GM21360 (cell line): Measurements from ENCODE around the gene FCHO1.

ENCODE experiments used
- ATAC-seq: cut with Tn5 transposase; IDR thresholded peaks from one replicate; pipeline ENCODE4 v1.9.1; 2021; ENCODE audit warnings: mild to moderate bottlenecking, moderate library complexity; ENCODE audit not compliant: unreplicated experiment

Gene FCHO1

DNA sequence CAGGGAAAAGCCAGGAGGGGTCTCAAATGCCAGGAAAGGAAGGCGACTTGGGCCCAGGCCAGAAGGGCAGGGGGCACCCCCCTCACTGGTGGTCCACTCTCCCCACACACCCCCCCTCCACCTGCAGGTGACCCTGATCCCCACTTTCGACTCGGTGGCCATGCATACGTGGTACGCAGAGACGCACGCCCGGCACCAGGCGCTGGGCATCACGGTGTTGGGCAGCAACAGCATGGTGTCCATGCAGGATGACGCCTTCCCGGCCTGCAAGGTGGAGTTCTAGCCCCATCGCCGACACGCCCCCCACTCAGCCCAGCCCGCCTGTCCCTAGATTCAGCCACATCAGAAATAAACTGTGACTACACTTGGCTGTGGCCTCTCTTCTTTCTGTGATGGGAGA lies 17.1 kb upstream of the FCHO1 start:
- ATAC-seq = no peak

DNA sequence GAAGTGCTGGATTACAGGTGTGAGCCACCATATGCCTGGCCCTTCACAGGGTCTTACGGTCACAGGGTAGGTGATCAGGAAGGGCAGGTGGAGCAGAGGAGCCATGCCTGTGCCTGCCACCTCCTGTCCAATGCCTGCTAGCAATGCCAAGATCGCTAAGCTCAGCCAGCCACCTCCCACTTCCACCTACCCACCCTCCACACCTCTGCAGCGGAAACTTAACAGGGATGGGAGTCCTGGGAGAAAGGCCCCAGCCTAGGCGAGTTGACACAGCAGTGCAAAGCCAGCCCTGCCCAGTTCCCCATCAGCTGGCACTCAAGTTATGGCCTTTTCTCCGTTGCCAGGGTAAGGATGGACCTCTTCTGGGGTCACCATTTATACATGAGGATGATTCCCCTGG lies 15.9 kb upstream of the FCHO1 start:
- ATAC-seq = no peak

DNA sequence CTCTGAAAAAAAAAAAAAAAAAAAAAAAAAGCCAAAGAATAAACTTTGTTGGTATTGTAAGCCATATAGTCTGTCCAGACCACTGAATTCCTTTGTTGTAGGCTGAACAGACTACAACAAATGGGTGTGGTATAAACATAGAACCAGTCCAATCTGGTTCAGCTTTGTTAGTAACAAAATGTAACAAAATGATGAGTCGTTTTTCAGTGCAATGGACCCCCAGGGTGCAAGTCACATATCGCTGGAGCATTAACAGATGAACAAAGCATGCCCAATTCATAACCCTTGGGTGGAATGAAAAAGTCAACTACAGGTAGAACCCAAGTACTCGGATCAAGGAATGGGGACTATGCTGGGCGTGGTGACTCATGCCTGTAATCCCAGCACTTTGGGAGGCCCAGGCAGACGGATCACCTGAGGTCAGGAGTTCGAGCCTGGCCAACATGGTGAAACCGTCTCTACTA lies 13.6 kb upstream of the FCHO1 start:
- ATAC-seq = no peak

GRCh38 chr19:17739121-17739875 lies 12.0 kb upstream of the FCHO1 start:
- ATAC-seq = no peak

GRCh38 chr19:17741456-17741855 lies 9.8 kb upstream of the FCHO1 start:
- no peak for ATAC-seq

- ATAC-seq = no peak
Measured at GRCh38 chr19:17743874-17744580, 7.2 kb upstream of the FCHO1 start.

GRCh38 chr19:17747205-17748098 lies 3.8 kb upstream of the FCHO1 start:
- peak; percentile 68 for ATAC-seq

DNA sequence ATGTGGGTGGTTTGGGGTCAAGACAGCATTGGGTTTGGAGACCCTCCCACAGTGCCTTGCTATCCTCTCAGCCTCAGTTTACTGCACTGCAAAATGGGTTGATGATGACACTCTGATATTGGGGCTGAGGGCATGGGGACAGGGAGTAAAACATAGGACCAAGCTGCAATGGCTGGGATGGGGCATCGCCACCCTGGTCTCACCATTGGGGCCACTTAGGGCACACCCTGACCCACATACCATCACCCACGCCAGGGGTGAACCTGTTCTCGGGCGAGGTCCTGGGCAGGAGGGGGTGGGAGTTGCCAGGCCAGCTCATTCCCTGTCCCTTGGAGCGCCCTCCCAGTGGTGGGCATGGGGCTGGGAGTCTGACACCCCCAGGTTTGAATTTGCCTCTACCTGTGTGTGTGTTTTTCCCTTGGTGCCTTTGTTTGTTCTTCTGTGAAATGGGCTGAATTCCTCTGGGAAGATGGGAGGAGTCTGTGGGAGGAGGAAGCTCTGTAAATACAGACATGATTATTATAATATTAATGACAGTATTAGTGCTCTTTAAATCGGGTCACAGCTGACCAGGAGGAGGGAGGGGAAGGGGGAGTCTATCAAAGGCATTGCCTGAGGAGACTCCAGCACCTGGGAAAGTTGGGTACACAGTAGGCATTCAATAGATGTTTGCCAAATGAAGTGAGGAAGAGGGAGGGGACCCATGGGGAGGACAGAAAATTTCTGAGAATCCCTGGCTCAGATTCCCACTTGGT lies 2.2 kb upstream of the FCHO1 start:
- ATAC-seq = no peak

GRCh38 chr19:17749912-17750317 lies 1.4 kb upstream of the FCHO1 start:
- no peak for ATAC-seq

DNA sequence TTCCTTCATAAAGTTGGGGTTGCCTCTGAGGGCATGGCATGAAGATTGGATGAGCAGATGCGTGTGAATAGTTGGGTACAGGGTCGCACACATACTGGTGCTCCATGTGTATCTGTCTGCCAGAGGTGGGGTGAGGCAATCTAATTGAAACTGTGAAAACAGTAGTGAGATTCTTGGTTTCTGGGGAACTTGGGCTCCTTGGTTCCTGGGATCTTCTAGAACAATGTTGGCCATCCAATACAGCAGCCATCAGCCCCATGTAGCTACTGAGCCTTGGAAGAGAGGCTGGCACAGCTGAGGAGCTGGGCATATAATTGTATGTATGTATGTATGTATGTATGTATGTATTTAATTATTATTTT lies 616 bp downstream of the FCHO1 start:
- ATAC-seq = no peak

- ATAC-seq = no peak
Measured at GRCh38 chr19:17752865-17753639, 1.8 kb downstream of the FCHO1 start.

DNA sequence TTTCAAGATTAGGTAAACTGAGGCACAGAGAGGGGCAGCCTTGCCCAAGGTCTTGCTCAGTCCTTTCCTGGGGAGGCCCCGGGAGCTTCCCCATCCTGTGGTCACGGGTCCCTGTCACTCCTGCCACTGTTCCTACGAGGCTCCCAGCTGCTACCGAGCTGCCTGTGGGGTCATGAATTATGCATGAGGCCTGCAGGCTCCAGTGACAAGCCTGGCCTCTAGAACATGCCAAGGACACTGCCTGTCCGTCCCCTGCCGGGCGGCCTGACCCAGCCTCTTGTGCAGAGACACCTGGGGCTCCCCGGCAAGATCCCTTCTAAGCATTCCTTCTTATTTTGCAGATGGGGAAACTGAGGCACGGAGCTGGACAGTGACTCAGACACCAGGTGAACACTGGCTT lies 2.7 kb downstream of the FCHO1 start:
- ATAC-seq = no peak

DNA sequence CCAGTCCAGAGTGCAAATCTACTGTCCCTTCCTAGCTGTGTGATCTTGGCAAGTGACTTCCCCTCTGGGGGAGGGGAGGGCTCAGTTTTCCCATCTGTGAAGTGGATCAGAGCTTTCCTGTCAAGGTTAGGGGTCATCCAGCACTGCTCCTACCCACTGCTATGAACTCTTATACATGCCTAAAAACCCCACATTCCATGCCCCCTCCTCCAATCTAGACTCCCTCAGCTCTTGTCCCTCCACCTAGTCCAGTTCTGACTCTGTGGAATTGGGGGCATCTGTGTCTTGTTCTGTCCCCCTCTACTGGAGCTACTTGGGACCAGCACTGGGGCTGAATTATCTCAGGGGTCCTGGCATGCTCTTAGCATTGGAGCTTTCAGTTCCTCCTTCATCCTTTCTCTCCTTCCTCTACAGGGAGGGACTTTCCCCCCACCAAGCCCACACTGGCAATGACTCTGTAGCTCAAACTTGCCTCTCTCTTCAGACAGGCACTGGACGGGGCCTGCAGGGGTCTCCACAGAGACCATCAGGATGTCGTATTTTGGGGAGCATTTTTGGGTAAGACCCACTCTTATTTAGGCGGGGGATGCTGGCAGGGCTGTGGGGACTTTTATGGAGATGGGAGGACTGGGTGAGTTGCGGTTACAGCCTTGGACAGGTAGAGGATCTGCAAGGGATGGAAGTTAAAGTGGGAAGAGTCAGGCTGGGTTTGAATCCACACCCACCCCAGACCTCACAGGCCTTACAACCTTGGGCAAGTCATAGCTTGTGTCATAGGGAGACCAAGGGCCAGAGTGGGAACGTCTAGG lies 3.6 kb downstream of the FCHO1 start:
- ATAC-seq = no peak

DNA sequence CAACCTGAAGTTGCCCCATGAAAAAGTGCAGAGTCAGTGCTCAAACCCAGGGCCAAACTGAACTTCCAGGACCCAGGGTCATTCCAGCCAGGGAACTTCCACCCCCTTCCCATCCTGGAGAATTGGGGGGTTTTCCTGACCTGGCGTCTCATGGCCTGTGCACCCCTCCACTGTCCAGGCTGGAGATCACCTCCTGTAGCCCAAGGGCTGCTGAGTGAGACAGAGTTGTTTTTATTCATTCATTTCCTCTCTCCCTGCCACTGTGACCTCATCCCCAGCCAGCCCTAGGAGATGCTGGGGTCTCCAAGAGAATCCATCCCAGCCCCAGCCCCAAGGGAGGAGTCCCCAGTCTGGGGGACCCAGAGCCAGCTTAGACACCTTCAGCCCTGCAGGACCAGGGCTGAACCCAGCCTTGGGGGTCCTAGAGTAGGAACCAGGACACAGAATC lies 4.2 kb downstream of the FCHO1 start:
- no peak for ATAC-seq

GRCh38 chr19:17755977-17756670 lies 4.8 kb downstream of the FCHO1 start:
- peak; percentile 39 for ATAC-seq

GRCh38 chr19:17757125-17757524 lies 5.8 kb downstream of the FCHO1 start:
- ATAC-seq = no peak

- ATAC-seq = no peak
Measured at GRCh38 chr19:17758515-17758914, 7.2 kb downstream of the FCHO1 start.

- no peak for ATAC-seq
Measured at GRCh38 chr19:17761148-17761547, 9.9 kb downstream of the FCHO1 start.
